HG03097 (cell line): ENCODE data around the gene FDCSP.
"Not testable (repeated sequence)": the region's sequence is repeated elsewhere in the genome, so short reads cannot be mapped to it uniquely, and the experiment has no call there.

Experiments
- ATAC-seq: cut with Tn5 transposase; IDR thresholded peaks from one replicate; pipeline ENCODE4 v1.9.1; 2021; ENCODE audit not compliant: unreplicated experiment, low FRiP score

FDCSP gene

GRCh38 chr4:70239131-70239883 is 13.4 kb downstream of the FDCSP start:
- no peak for ATAC-seq

- no peak for ATAC-seq
These were observed 14.1 kb downstream of the FDCSP start for GRCh38 chr4:70239884-70240591.

GRCh38 chr4:70242297-70242696 is 16.4 kb downstream of the FDCSP start, which contains the start of gene CSN3:
TSS of gene CSN3 (plus strand) at chr4:70242597. CDS start at chr4:70244820, 2,223 bp downstream.
- ATAC-seq = not testable (repeated sequence)

- ATAC-seq = no peak
These were observed 17.2 kb downstream of the FDCSP start for GRCh38 chr4:70243091-70243490.

GRCh38 chr4:70251250-70251944 is 25.5 kb downstream of the FDCSP start:
- ATAC-seq = no peak

- no peak for ATAC-seq
These were observed 26.0 kb downstream of the FDCSP start for GRCh38 chr4:70251945-70252277.

GRCh38 chr4:70269674-70270073 is 43.8 kb downstream of the FDCSP start:
- ATAC-seq = no peak

- no peak for ATAC-seq
These were observed 51.2 kb downstream of the FDCSP start for GRCh38 chr4:70277121-70277520.

- ATAC-seq = no peak
These were observed 54.6 kb downstream of the FDCSP start for GRCh38 chr4:70280567-70280966.
